RPMI7951 (cell line): ENCODE data around the gene CCDC194. TPM values are rescaled to one million over a fixed set of nuclear protein-coding genes. Genes with fewer than 3 reads are reported as not detected.

ENCODE experiments used
- total RNA-seq: library from RNA; depleted of rRNA; stranded (reverse); fragments of >200 nt; shearing (Covaris generic); gene quantifications from 2 replicates; pipeline ENCODE4 v1.2.3, GENCODE V29; 2014; rRNA removed

CCDC194 gene
- total RNA-seq, 1 experiment from 2014 or later = not detected

Other genes starting within 250 kb of the CCDC194 start
- gene USE1, start 178.8 kb downstream of the CCDC194 start, total RNA-seq = 38.6 and 40.6 TPM in 2 replicates
- 5.1 and 8.1 TPM in 2 replicates for gene OCEL1, start 168.0 kb downstream of the CCDC194 start, total RNA-seq
- 29.8 and 43.4 TPM in 2 replicates for gene NR2F6, start 148.3 kb downstream of the CCDC194 start, total RNA-seq
- gene USHBP1, start 129.5 kb downstream of the CCDC194 start, total RNA-seq = not detected in 2 replicates
- gene BABAM1, start 126.8 kb downstream of the CCDC194 start, total RNA-seq = 132 and 133 TPM in 2 replicates
- 1.2 and 1.3 TPM in 2 replicates for gene ANKLE1, start 112.3 kb downstream of the CCDC194 start, total RNA-seq
- gene ABHD8, start 90.8 kb downstream of the CCDC194 start, total RNA-seq = 16.5 and 17.9 TPM in 2 replicates
- gene MRPL34, start 88.3 kb downstream of the CCDC194 start, total RNA-seq = 77.3 and 79.5 TPM in 2 replicates
- 20.2 and 25.9 TPM in 2 replicates for gene DDA1, start 84.6 kb downstream of the CCDC194 start, total RNA-seq
- gene ANO8, start 59.3 kb downstream of the CCDC194 start, total RNA-seq = 2.9 and 3.7 TPM in 2 replicates
- gene GTPBP3, start 56.6 kb downstream of the CCDC194 start, total RNA-seq = 15.4 and 17.7 TPM in 2 replicates
- gene PLVAP, start 16.9 kb downstream of the CCDC194 start, total RNA-seq = not detected in 2 replicates
- gene BST2, start 11.4 kb upstream of the CCDC194 start, total RNA-seq = 46.1 and 65.6 TPM in 2 replicates
- 123 and 164 TPM in 2 replicates for gene MVB12A, start 25.9 kb upstream of the CCDC194 start, total RNA-seq
- not detected in 2 replicates for gene TMEM221, start 54.5 kb upstream of the CCDC194 start, total RNA-seq
- not detected in 2 replicates for gene NXNL1, start 66.7 kb upstream of the CCDC194 start, total RNA-seq
- 7.9 and 8.7 TPM in 2 replicates for gene SLC27A1, start 76.3 kb upstream of the CCDC194 start, total RNA-seq
- 52.7 and 66.8 TPM in 2 replicates for gene PGLS, start 117.5 kb upstream of the CCDC194 start, total RNA-seq
- 90.8 and 101 TPM in 2 replicates for gene COLGALT1, start 161.5 kb upstream of the CCDC194 start, total RNA-seq